Limb (tissue), 2 donors: Measurements from ENCODE around the gene RHBDL3.

Experiments
- DNase-seq, 2 donors: peaks; one replicate each; pipeline ENCODE4 v3.0.0-alpha.2; 2016; ENCODE audit errors: extremely low spot score in 2 of 2

Gene RHBDL3

DNA sequence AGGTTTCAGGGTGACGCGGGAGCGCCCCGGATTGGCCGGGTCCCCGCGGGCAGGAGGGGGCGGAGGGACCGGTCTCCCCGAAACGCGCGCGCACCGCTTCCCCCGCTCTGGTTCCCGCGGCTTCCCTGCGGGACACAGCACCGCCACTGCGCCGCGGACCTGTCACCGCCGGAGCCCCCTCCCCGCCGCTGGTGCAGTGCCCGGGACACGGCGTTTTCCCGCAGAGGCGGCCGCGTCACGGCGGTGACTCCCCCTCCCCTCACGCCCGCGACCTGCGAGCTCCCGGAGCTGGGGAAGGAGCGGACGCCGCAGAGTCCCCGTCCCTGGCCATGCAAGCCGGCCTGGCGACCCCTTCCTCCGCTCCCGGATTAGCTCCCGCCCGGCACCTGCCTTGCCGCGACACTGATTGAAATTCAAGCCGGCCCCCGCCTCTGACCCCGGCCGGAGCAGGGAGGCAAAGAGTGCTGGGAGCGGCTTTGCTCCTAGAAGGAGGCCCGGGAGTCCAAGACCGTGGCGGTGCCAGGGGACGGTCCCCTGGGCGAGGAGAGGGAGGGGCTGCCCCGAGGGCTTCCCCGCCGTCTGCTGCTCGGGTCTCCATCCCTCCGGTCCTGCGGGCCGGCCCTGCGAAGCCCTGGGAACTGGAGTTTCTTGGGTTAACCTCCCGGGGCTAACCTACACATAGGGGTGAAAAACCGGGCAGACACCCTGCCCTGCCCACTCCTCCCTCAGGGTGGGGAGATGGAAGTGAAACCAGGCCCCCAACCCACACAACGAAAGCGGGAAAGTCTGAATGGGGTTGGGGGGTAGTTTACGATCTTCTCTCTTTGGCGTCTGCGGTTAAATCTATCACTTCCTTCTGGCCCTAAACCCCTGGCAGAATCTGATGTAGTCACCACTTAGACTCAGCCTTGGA, 1.0 kb downstream of the RHBDL3 start:
- peak in 1 of 2 donors; percentile 64 for DNase-seq

DNA sequence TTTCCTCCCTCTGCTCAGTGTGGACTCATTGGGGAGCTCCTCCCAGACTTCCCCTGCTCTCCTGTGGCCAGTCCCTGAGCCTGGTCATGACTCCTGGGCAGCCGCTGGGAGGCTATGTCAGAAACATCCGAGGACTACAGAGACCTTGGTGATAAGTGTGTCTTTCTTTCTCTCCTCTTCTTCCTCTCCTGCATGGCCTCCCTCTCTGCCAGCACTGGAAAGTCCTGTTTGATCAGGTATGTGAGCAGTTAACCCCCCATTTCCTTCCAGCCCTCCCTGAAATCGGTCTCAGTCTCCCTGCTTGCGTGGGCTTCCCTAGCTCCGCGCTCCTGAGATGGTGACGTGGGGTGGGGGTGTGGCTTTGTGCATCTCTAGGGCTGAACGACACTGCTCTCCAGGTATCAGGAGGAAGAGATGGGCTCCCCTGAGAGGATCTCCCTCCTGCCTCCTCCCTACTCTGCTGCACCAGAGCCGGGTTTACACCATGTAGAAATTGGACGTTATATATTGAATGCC, 2.1 kb downstream of the RHBDL3 start:
- DNase-seq: no peak

DNA sequence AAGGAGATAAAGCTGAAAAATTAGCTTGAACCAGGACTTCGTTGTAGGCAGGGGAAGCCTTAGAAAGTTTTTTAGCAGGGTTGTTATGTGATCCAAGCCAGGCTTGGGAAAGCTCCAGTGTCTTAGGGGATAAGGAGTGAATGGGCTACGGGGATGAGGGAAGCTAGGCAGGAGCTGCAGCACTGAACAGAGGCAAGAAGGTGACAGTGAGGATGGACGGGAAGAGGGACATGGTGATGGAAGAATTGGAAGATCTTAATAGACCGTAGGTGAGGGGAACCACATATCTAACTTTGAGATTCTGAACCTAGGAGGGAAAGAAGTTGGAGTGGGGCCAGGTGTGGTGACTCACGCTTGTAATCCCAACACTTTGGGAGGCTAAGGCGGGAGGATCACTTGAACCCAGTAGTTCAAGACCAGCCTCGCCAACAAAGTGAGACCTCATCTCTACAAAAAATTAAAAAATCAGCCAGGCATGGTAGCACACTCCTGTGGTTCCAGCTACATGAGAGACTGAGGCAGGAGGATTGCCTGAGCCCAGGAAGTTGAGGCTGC, 3.2 kb downstream of the RHBDL3 start:
- DNase-seq: no peak

DNA sequence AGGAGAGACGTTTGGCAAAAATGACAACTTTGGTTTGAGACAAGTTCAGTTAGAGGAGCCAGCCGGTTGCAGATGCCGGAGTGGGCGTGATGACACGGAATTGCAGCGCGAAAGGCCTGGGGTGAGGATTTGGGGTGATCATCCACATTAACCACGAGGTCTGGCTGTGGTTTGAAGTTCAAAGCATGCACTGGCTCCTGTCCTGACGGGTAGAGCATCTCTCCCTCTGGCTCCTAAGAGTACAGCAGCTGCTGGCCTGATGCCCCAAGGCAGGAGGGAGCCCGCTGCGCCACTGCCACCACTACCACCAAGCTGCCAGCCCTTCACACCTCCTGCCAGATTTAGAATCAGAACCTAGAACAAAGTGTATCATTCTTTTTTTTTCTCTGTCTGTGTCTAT, 3.7 kb downstream of the RHBDL3 start:
- no peak for DNase-seq

DNA sequence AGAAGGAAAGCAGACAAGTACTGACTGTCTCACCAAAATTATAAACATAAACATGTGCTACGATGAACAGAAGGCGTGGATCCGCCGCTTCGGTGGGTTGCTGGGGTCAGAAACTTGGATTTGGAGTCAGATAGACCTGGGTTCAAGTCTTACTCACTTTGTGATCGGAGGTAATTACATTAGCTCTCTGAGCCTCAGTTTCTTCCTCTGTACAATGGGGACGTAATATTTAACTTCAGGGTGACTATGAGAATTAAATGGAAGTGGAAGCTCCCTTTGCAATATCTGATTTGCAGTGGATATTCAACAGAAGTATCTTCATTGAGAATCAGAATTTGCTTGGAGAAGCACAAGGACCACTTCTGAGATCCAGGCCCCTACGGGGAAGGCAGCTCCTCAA, 6.2 kb downstream of the RHBDL3 start:
- DNase-seq: no peak

DNA sequence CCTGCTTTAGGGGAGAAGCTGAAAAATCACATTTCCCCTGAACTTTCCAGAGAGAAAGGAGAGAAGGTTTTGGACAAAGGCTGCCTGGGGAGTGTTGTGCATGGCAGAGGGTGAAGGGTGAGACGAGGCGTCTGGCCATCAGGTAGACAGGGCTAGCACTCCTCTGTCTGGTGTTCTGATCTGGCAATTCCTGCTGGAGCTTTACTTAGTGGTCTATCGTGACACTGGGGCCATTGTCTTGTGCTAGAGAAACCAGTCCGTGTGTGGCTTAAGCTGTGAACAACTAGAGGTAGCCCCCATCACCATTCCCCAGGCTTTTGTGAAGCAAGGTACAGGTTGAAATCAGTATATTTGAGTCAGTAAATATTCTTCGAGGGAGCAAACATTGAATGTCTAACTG, 8.5 kb downstream of the RHBDL3 start:
- DNase-seq: no peak

DNA sequence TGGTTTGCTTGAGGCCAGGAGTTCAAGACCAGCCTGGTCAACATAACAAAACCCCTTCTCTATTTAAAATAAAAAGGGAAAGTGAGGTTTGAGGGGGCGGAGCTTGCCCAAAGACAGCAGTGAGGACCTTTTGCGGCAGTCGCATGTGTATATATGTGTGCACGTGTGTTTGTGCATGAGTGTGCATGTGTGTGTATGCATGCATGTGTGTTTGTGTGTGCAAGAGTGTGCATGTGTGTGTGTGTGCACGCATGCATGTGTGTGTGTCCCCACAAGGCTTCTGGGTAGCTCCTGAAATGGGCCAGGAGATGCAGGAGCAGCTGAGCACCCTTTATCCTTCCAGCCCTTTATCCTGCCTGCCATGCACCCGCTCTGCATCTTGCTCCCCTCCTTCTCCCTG, 9.0 kb downstream of the RHBDL3 start:
- DNase-seq: no peak

DNA sequence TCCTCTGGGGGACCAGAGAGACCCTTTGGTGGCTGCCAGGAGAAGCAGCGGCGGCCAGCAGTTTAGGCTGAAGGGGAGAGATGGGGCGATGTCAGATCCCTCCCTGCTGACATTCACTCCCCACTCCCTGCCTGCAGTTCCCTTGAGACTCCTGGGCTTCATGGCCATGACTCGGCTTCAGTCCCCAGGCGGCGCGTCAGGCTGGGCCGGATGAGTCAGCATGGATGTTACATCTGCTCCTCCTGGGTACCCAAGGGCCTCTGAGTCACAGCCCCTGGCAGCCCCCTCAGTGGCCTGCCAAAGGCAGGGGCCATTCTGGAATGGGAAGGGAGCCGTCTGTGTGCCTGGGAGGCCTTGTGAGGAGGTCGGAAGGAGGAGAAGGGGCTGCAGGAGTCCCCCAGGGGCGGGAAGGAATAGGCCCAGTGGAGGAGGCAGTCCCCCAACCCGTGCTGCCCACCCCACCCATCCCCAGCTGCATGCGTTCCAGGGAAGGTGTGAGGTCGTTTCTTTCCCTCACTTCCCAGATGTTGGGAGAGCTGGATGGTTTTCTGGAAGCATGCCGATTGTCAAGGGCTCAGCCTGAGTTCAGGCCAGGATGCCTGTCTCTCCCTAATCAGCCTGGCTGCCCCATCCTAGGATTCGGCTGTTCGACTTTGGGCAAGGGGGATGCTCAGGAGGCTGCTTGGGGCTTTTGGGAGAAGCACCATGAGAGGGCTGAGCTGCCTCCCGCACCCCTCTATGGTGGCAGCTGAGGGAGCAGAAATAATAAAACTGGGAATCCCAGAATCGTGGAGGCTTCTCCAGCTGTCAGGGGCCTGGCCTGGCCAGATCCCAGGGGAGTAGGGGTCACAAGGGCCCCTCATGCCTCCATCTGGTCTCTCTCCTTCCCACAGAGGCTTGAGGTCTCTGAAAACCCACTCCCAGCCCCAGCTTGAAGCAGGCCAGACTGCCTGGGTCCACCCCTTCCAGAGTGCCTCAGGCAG, 9.7 kb downstream of the RHBDL3 start:
- DNase-seq: peak in 1 of 2 donors; percentile 55

DNA sequence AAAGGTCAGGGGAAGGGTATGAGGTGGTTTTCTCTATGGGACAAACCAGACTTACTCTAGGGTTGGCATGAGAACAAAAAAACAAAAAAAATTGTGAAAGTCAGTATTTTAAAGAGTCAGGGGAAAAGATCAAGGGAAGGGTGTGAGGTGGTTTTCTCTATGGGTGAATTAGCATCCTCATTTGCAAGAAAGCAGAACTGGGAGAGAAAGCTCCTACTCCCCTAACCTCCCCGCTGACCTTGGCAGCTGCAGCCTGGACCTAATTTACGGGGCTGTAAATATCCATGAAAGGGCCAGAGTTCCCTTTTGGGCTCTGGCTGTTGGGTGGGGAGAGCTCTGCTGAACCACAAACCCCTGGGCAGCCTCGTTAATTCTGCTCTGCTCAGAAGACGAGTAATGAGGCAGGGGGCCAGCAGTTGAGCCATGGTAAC, 10.6 kb downstream of the RHBDL3 start:
- no peak for DNase-seq

DNA sequence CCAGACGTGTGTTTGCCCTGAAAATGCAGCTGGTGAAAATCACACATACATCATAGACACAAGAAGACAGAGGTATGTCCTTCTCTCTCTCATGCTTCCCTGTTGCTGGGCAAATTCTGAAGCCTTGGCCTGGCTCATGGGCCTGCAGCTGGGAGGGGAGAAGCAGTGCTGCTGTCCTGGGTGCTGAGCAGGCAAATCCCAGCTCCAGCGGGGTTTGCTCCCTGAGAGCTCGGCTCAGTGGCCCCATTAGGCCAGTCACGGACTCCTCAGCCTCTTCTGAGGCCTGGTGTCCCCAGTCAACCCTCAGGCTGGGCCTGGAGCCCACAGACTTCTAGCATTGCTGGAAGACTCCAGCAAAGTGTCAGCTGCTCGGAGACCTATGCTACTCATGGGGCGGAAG, 11.7 kb downstream of the RHBDL3 start:
- peak in 1 of 2 donors; percentile 55 for DNase-seq

DNA sequence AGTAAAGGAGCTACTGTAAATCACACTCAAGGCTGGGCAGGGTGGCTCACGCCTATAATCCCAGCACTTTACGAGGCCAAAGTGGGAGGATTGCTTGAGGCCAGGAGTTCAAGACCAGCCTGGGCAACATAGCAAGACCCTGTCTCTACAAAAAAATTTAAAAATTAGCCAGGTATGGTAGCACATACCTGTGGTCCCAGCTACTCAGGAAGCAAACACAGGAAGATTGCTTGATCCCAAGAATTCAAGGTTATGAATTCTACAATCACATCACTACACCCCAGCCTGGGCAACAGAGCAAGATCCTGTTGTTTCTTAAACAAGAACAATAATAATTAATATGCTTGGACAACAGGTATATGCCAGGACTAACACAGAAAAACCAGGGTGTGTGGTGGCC, 13.2 kb downstream of the RHBDL3 start:
- DNase-seq: no peak

DNA sequence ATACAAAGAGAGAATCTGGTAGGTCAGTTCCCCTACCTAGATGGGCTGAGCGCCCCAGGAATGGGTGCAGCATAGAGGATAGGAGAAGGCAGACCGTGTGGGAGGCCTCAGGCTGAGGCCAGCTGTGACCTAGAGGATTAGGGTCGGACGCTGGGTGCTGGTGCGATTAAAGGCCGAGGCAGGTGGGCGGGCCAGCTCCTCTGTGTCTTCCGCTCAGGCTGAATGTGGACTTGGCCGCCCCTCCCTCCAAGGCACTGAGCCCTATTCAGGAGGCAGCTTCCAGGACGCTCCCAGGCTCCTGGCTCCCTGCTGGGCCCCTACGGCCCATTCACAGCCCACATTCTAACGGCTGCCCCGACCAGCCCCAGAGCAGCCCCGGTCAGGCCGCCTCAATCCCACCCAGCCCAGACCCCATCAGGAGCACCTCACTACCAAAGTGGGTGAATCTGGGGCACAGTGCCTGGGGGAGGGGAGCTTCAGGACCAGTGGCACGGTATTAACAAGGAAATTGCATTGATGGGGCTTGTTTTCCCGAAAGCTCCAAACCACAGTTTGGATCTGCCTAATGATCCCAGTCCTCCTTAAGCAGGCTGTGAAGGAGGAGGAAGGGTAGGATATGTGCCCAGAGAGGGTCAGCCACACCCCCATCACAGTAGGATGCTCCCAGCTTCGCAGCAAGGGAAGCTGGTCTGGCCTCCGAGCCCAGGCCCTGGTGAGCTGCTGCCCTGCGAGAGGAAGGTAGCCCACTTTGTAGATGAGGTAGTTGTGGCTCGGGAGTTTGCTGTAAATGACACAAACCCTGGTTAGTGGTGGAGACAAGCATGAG, 14.5 kb downstream of the RHBDL3 start:
- DNase-seq: no peak

DNA sequence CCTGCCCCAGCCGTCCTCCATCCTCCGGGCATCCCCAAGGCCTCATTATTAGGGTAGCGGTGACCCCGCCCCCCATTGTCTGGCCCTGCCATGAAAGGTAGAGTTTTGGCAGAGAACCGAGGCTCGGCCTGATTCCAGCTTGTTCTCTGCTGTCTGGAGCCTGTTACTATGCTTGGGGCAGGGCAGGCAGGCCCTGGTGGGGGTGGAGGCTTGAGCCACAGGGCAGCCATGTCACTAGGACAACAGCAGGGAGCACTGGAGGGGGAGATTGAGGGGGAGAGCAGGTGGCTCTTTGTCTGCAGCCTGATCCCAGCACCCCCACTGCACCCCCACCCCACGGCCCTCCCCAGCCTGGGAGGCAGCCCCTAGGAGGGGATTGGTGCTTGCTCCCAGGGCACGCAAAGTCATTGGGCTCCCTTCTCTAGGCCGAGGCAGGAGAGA, 15.4 kb downstream of the RHBDL3 start:
- peak in 1 of 2 donors; percentile 71 for DNase-seq

DNA sequence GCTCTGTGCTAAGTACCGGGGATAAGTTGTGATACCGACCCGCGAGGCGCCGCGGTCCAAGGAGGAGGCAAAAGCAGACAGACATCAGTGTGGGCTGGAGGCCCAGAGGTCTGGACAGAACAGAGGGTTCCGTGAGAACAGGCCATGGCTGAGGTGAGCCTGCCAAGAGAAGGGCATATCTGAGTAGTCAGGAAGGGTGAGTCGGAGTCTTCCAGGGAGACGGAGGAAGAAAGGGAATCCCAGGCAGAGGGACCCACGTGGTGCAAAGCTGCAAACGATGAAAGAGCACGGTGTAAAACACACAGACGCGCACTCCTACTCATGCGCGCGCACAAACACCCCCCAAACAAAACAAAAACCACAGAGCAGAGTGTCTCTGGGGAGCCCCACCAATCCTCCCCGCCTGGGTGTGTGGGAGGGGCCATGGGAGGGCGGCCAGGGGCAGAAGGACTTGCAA, 18.1 kb downstream of the RHBDL3 start:
- DNase-seq: no peak

DNA sequence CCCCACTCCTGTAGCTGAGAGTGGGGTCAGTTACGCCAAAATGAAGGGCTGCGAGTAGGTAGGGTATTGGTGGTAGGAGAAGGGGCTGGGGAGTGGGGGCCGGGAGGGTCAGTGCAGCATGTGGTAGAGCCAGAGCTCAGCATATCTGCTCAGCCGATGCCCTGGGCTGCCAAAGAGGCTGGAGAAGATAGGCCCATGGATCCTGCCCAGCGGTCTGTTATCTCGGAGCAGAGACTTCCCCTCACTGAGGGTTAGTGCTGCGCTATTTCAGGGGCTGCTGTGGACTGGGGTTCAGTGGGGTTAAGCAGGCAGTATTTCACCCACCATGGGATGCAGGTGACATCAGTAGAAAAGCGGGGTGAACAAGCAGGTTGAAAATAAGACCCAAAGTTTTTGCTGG, 19.7 kb downstream of the RHBDL3 start:
- DNase-seq: no peak

DNA sequence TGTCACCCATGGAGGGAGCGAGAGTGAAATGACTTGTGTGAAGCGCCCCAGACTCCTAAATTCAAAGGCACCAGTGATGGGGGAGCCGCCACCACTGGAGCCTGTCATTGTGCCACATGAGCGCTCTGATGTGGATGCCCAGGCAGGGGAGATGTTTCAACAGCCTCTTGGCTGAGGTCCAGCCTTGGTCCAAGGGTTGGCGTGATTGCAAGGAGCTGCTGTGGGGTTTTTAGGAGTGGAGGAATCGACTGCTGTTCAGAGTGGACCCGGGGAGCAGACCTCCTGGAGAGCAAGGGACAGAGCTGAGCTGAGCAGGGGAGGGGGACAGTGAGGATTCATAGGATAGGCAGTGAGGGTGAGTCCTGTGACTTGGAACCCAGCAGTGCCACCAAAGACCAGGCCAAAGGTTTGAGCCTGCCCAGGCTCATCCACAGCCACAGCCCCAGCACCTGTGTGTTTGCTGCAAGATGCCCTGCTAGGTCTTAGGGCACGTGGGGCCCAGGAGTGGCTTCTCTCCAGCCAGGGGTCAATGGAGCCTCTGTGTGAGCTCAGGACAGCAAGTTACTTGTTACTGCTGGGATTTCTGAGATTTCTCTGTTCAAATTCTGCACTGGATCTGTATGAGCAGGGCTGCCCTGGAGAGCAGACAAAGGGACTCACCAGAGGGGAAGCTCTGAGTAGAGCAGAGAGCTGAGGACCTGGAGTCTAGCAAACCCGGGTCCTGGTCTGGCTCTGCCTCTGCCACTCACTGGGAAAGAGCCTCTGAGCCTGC, 20.3 kb downstream of the RHBDL3 start:
- no peak for DNase-seq

DNA sequence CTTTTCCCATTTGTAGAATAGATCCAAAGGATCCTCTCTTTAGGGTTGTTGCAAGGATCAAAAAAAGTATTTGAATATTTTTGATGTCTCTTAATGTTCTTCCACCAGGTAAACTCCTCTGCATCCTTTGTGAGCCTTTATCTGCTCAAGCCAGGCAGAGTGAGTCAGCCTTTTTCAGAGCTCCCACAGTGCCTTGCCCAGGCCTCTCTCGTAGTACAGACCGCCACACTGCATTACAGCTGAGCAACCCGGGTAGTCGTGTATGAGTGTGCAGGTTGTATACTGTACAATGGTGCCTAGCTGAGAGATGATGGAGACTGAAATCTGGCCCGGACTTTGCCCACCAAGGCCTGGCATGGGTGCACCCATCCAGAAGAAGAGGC, 20.9 kb downstream of the RHBDL3 start:
- DNase-seq: no peak

DNA sequence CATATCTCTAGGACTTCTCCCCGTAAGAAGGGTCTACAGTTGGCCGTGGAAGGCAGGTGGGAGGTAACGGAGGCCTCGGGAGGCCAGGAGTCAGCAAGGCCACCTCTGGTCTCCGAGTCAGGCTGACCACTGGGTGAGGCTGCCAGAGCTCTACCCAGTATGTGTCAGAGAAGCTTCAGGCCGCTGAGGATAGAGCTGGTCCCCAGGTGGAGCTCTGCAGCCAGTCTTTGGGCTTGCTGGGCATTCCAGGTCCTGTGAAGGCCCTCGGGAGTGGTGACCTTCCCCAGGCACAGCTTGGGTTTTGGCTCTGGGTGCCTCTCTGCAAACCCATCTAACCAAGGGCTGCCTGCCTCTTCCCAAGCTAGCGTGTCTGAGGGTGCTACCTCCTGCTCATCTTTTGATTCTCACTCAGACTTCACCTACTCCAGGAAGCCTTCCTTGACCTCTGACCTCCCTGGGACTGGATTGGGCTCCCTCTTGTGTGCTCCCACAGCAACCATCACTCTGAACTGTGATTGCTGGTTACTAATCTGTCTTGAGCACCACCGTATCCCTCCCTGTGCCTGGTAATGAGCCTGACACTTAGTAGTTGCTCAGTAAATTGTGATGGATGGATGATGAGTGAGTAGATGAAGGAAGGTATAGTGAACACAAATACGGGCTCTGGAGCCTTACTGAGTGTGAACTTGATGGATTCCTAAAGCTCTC, 22.3 kb downstream of the RHBDL3 start:
- no peak for DNase-seq

DNA sequence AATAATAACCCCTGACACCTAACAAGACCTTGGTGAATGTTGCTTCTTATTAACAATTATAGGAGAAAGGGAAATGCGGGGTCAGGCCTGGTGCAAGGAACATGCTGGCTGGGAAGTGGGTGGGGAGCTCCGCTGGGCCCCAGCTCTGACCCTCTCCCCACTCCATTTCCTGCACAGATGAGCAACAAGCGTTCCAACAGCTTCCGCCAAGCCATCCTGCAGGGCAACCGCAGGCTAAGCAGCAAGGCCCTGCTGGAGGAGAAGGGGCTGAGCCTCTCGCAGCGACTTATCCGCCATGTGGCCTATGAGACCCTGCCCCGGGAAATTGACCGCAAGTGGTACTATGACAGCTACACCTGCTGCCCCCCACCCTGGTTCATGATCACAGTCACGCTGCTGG, 23.0 kb downstream of the RHBDL3 start:
- no peak for DNase-seq
